Activated gamma-delta T cell (primary cell): ENCODE data around the gene MOK.

ENCODE experiments used
- DNase-seq: peaks from one replicate; lab custom pipeline; 2025; lab: John Stamatoyannopoulos, UW

The MOK gene

GRCh38 chr14:102203382-102203781 is 101.6 kb downstream of the MOK start:
- no peak for DNase-seq

- no peak for DNase-seq
Observed at GRCh38 chr14:102202944-102203343, 102.0 kb downstream of the MOK start.

- no peak for DNase-seq
Observed at GRCh38 chr14:102201776-102202175, 103.2 kb downstream of the MOK start.

- no peak for DNase-seq
Observed at GRCh38 chr14:102201353-102201738, 103.6 kb downstream of the MOK start.

GRCh38 chr14:102200690-102201352 is 104.1 kb downstream of the MOK start:
- no peak for DNase-seq

- DNase-seq, result no peak
Observed at GRCh38 chr14:102197317-102197853, 107.6 kb downstream of the MOK start.

- no peak for DNase-seq
Observed at GRCh38 chr14:102196902-102197230, 108.1 kb downstream of the MOK start.

GRCh38 chr14:102196039-102196901 is 108.7 kb downstream of the MOK start:
- DNase-seq, result no peak

- no peak for DNase-seq
Observed at GRCh38 chr14:102195446-102195845, 109.5 kb downstream of the MOK start.

- DNase-seq, result no peak
Observed at GRCh38 chr14:102194856-102195255, 110.1 kb downstream of the MOK start.

GRCh38 chr14:102192840-102193502 is 112.0 kb downstream of the MOK start:
- no peak for DNase-seq

- DNase-seq, result no peak
Observed at GRCh38 chr14:102189874-102190273, 115.1 kb downstream of the MOK start.

- DNase-seq, result no peak
Observed at GRCh38 chr14:102188187-102188586, 116.8 kb downstream of the MOK start.

- DNase-seq, result no peak
Observed at GRCh38 chr14:102187568-102188001, 117.4 kb downstream of the MOK start.

- DNase-seq, result no peak
Observed at GRCh38 chr14:102187044-102187443, 117.9 kb downstream of the MOK start.

- no peak for DNase-seq
Observed at GRCh38 chr14:102185360-102185759, 119.6 kb downstream of the MOK start.

- no peak for DNase-seq
Observed at GRCh38 chr14:102184316-102185035, 120.5 kb downstream of the MOK start.

GRCh38 chr14:102183886-102184285 is 121.1 kb downstream of the MOK start:
- DNase-seq, result no peak

GRCh38 chr14:102182936-102183619 is 121.9 kb downstream of the MOK start:
- no peak for DNase-seq

- DNase-seq, result no peak
Observed at GRCh38 chr14:102182190-102182589, 122.8 kb downstream of the MOK start.

GRCh38 chr14:102181187-102181586 is 123.8 kb downstream of the MOK start:
- DNase-seq, result no peak
